HG03060 (cell line): ENCODE measurements around the gene DLK1.

Source experiments
- ATAC-seq: cut with Tn5 transposase; IDR thresholded peaks from one replicate; pipeline ENCODE4 v1.9.1; 2021; ENCODE audit warnings: low read depth, moderate number of reproducible peaks; ENCODE audit not compliant: unreplicated experiment

Gene DLK1

GRCh38 chr14:100750762-100751699 lies 24.3 kb downstream of the DLK1 start:
- ATAC-seq, result no peak

DNA sequence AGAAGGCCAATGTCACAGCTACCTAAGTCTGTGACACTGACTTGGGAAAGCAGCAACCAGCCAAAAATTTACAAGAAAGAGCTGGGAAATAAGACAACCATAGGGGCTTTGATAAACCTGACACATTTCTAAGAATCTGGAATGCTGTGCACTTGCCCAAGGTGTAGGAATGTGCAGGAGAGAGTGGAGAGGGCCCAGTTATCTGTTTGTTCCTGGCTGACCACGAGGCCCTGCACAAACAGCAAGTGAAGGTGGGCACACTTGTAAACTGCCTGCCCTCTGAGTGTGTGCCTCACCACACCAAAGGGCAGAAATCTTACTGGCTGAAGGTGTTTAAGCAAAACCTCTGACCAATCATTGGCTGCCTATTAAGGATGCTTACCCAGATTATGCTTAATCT lies 27.3 kb downstream of the DLK1 start:
- no peak for ATAC-seq

- ATAC-seq, result no peak
Observed at GRCh38 chr14:100755649-100756048, 29.0 kb downstream of the DLK1 start.

DNA sequence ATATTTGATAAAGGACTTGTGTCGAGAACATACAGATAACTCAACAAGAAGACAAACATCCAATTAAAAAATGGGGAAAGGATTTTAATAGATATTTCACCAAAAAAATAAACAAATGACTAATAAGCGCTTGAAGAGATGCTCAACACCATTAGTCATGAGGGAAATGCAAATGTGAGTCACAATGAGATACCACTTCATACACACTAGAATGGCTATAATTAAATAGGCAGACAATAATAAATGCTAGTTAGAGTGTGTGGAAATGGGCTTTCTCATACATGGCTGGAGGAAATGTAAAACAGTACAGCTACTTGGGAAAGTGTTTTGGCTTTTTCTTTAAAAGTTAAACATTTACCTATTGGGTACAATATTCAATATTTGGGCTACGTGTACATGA lies 34.8 kb downstream of the DLK1 start:
- no peak for ATAC-seq

- no peak for ATAC-seq
Observed at GRCh38 chr14:100762089-100762515, 35.4 kb downstream of the DLK1 start.

DNA sequence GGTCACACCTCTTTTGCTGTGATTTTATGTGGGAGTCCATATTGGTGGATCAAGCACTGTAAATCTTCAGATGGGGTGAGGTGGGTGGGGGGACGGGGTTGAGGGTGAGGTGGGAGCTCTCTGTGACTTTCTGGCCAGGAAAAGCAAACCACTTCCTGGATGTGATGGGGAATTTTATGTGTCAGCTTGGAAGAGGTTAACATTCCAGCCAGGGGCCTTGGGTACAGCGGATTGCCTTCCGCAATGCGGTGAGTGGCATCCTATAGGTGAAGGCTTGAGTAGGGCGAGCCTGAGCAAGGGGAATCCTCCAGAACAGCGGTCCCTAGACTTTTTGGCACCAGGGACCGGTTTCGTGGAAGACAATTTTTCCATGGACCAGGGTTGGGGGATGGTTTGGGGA lies 36.2 kb downstream of the DLK1 start:
- ATAC-seq, result no peak

DNA sequence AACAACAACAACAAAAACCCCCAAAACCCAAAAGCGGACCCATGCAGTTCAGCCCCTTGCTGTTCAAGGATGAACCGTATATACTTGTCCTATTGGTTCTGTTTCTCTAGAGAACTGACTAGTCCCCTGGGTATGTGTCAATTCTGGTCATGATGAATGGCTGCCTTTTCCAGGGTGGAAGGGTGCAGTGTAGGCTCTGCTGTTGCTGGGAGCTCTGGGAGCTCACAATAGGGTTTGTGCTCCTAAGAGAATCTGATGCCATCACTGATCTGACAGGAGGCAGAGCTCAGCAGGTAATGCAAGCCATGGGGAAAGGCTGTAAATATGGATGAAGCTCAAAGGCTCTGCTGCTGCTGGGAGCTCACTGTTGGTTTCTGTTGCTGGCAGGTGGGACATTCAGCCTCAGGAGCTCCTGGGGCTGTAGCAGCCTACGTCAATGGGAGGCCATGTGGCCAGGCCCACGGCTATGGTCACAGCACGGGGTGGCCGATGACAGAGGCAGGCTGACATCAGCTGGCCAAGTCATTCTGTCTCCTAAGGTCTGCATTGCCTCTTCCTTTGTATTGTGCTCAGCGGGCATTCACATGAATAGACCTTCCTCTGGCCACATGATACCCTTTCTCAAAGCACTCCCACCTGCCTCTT lies 37.9 kb downstream of the DLK1 start:
- ATAC-seq, result no peak

DNA sequence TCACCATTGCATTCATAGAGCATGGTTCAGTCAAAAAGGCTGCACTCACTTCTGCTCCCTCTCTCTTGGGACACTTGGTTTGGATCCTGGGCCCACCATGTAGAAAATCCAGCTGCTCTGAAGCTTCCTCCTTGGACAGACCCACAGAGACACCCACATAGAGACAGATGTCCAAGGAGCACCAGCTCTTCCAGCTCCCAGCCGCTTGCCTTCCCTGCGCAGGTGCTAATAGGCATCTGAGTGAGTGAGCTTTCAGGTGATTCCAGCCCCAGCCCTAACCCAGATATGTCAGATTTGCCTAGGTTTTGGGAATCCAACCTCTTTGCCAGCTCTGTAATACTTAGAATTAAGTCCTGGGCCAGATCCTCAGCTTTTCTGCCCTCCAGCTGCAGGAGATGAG lies 38.6 kb downstream of the DLK1 start:
- ATAC-seq, result no peak

GRCh38 chr14:100765991-100766390 lies 39.3 kb downstream of the DLK1 start:
- ATAC-seq, result no peak

DNA sequence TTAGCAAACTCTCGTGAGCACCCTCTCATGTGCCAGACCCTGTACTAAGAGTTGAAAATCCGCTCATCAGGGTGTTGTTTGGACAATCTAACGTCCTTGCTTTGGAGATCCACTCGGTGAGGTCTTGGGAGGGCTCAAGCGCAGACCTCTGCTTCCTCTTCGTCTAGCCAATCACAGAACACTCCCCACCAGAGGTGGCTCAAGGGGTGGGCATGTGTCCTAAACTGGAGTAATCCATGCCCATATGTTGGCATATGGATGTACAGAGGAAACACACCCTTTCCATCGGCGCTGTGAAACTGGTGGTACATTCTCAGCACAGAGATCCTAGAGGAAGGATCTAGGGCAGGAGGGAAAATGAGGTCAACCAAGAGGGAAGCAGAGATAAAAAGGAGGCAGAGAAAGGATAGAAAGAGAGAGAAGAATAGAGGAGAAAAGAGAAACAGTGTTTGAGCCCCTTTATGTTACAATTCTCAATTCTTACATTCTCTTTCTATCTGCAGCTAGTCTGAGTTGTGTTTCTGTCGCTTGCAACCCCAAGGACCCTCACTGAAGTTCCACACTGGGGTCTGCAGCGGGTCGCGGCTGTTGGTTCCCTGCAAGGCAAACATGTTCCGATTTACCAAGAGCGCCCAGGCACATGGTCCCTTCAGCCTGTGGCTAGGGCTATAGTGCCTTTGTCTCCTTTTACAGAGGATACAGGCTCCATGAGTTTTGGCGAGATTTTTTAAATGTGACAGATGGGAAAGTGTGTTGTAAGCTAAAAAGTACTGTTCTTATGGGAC lies 40.5 kb downstream of the DLK1 start:
- ATAC-seq, result no peak

DNA sequence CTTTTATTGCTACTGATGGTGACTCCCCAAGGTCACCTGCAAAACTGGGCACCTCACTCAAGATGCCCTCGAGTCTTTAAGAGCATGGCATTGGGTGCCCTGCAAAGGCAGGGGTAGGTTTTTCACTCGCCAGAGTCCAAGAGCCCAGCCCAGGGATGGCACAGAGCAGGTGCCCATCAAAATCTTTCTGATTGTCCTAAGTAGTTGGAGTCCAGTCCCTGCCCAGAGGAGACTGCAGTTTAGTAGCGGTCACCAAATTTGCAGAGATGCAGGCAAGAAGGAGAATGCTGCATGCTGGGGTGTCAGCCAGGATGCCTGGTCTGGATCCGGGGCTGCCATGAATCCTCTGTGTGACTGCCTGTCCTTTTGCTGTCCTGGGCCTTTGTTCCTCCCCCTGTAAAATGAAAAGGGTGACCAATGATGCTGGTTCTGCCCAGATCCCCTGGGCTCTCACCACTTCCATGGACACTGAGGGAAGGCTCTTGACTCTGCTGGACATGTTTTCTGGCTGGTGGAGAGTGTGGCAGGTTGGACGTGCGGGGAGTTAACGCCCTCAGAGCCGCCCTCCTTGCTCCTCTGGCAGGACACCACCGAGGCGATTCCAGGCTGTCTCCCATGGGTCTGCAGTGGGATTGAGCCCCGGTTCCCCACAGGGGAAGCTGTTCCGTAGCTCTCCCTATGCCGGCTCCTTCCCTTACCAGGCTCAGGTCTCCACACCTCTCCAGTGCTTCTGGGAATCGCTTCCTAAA lies 41.3 kb downstream of the DLK1 start:
- ATAC-seq, result no peak

- no peak for ATAC-seq
Observed at GRCh38 chr14:100769035-100769939, 42.6 kb downstream of the DLK1 start.

DNA sequence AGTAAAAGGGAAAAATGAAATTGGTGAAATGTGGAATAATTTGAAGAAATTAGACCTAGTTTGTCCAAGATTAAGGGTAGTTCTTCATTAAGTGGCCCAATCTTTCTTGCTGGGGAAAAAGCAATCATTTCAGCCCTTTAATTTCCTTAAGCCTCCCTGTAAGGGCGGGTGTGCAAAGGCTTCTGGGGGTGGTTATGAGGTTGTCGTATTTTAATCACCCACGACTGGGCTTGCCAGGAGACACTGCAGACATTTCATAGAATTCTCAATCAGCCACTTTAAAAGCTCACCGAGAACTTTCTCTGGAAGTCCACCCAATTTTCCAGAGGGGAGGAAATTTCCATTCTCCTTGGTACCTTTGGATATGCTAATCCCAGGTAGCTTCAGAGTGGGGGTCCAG lies 43.4 kb downstream of the DLK1 start:
- no peak for ATAC-seq

DNA sequence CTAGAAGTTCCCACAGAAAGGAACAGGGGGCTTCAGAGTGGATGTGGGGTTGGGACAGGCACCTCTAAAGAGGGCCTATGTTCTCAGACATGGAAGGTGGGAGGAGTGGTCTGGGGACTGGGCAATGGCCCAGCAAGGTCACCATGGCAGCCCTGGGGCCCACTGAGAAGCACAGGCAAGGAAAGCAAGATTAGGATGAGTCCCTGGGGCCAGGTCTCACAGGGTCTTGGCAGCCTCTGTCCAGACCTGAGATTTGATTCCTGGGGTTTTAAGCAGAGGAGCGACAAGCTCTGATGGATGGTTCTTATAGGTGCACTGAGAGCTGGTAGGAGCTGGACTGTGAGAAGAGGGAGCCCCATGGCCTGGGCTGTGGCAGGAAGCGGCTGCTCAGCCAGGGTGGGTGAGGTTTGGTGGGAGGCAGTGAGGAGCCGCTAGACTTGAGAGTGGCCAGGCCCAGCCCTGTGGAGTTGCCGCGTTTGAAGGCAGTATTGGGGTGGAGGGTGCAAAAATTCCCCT lies 44.0 kb downstream of the DLK1 start:
- ATAC-seq, result no peak

DNA sequence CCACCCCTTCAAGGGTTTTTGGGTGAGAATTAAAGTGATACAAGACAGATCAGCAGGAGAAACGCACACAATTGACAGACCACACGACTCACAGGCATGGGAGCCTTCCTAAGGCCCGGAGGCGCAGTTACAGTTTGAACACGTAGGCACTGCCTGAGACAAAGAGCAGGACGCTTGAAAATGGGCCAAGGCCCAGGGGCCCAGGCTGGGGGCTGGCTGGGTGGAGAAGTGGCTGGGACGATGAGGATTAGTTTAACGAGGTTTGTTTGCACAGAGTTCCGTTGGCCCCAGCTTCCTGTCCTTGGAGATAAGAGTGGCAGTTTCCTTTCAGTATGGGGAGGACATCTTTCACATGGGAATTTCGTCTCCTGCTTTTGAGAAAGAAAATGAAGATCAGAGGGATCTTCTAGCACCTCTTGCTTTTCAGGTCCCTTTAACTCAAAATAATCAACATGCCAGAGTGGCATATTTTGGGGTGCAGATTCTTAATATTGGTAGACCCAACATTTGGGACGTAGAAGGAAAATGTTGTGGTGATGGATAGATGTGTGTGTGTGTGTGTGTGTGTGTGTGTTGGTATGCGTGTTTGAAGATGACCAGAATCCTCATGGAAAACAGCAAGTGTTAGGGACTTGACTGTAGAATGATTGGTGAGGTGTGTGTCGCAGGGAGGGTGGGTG lies 44.6 kb downstream of the DLK1 start:
- ATAC-seq, result no peak

DNA sequence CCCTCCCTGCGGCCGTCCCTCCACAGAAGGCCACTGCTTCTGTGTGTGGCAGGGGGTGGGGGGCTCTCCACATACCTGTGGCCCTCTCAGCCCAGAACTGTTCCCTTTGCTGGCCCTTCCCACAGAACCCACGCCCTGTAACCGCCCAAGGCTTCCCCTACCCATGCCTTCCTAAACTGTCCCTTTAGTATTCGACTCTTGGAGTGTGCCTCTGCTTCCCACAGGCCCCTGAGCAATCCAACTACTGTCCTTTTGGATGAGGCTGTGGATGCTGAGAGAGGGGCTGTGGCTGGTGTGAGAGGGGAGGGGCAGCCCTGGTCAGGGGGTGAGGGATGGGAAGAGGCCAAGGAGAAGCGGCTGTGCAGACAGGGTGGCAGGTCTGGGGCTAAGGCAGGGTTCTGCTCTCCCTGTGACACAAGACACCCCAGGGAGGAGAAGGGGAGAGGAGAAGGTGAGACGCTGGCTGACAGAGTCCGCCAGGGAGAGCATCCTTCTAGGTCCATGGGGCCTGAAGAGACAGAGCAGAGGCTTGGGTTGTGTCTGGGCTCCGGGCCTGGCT lies 46.0 kb downstream of the DLK1 start:
- no peak for ATAC-seq

GRCh38 chr14:100773331-100774163 lies 46.9 kb downstream of the DLK1 start:
- ATAC-seq, result no peak

GRCh38 chr14:100774164-100774537 lies 47.5 kb downstream of the DLK1 start:
- no peak for ATAC-seq
